Endothelial cell of umbilical vein (primary cell): ENCODE measurements around the gene ADA. TPM values are rescaled to one million over a fixed set of nuclear protein-coding genes. Genes with fewer than 3 reads are reported as not detected.

Experiments used
- BruUV-seq: library from RNA; stranded (reverse); fragments of 400-500 nt; replicated peaks from 2 replicates; lab custom pipeline; 2021; lab: Mats Ljungman, UMichigan
- CTCF ChIA-PET: fragments of 300-600, 350-600 bp; sonication (Branson Sonifier 250); formaldehyde crosslinking; loops from one replicate; lab custom pipeline; 2021; ENCODE audit warnings: antibody characterized with exemption, inconsistent platforms; lab: Charles Lee
- POLR2A ChIA-PET: fragments of 300-600, 350-600 bp; sonication (Branson Sonifier 250); formaldehyde crosslinking; loops from one replicate; lab custom pipeline; 2021; ENCODE audit warnings: antibody characterized with exemption, inconsistent platforms; lab: Charles Lee
- DNase-seq: peaks from one replicate; pipeline ENCODE4 v3.0.0-alpha.2; 2011; ENCODE audit warnings: low read depth, low spot score
- FAIRE-seq: peaks from 2 replicates; lab custom pipeline; 2011; peaks lifted over from hg19 to GRCh38; lab: Jason Lieb, UNC
- H2AFZ ChIP-seq: 2 replicates; pipeline ENCODE4 v1.6.0; 2012; ENCODE audit warnings: low read depth, low read length, control low read depth, inconsistent platforms
- H3K27ac ChIP-seq: 2 replicates; pipeline ENCODE4 v1.5.1; 2011; ENCODE audit warnings: low read depth, mild to moderate bottlenecking, control low read depth, low read length, moderate library complexity; ENCODE audit not compliant: insufficient read depth
- H3K27me3 ChIP-seq, 2 experiments: 2 replicates each; pipeline versions ENCODE4 v1.6.0 to v1.6.1; 2011; ENCODE audit warnings: low read length in 2 of 2, mixed read lengths in 1 of 2; ENCODE audit not compliant: control insufficient read depth in 2 of 2, insufficient read depth in 2 of 2
- H3K36me3 ChIP-seq, 2 experiments: 2 replicates in 1 of 2; 3 replicates in 1 of 2; pipeline ENCODE4 v1.5.1; 2011; ENCODE audit warnings: low read length in 2 of 2, mild to moderate bottlenecking in 1 of 2, moderate library complexity in 1 of 2; ENCODE audit not compliant: control insufficient read depth in 2 of 2, insufficient read depth in 2 of 2; ENCODE audit errors: extremely low read depth in 1 of 2
- H3K4me1 ChIP-seq: 3 replicates; pipeline ENCODE4 v1.5.1; 2011; ENCODE audit warnings: mild to moderate bottlenecking, low read length; ENCODE audit not compliant: control insufficient read depth, insufficient read depth; ENCODE audit errors: extremely low read depth
- H3K4me2 ChIP-seq: 2 replicates; pipeline ENCODE4 v1.6.1; 2011; ENCODE audit warnings: low read length, control low read depth, mixed read lengths; ENCODE audit not compliant: insufficient read depth
- H3K4me3 ChIP-seq, 3 experiments: fragments of 200-600 bp in 1 of 3; sonication (generic), shearing (Covaris generic) in 1 of 3; replicated peaks in 1 of 3; 2 replicates each; pipeline ENCODE4 v1.5.1; 2011 to 2016; ENCODE audit warnings: control low read depth in 3 of 3, low read length in 3 of 3, mild to moderate bottlenecking in 2 of 3, inconsistent platforms in 1 of 3, low read depth in 1 of 3, moderate library complexity in 1 of 3; ENCODE audit not compliant: insufficient read depth in 1 of 3
- H3K79me2 ChIP-seq: 2 replicates; pipeline ENCODE4 v1.6.0; 2012; ENCODE audit warnings: low read length, inconsistent platforms; ENCODE audit not compliant: control insufficient read depth, insufficient read depth
- H3K9ac ChIP-seq: replicated peaks from 2 replicates; pipeline ENCODE3; 2011; ENCODE audit warnings: low read length, control low read depth; ENCODE audit not compliant: insufficient read depth; ENCODE audit errors: extremely low read depth
- H3K9me1 ChIP-seq: replicated peaks from 3 replicates; pipeline ENCODE4 v1.6.0; 2011; ENCODE audit warnings: mild to moderate bottlenecking, low read length; ENCODE audit not compliant: control insufficient read depth, insufficient read depth; ENCODE audit errors: extremely low read depth
- H3K9me3 ChIP-seq: replicated peaks from 2 replicates; pipeline ENCODE4 v1.5.1; 2012; ENCODE audit warnings: low read length, inconsistent platforms; ENCODE audit not compliant: control insufficient read depth, insufficient read depth
- H4K20me1 ChIP-seq: replicated peaks from 2 replicates; pipeline ENCODE3; 2011; ENCODE audit warnings: mild to moderate bottlenecking, low read length; ENCODE audit not compliant: control insufficient read depth, insufficient read depth; ENCODE audit errors: extremely low read depth
- CTCF ChIP-seq, 2 donors: IDR thresholded peaks; 1 replicate in 1 of 2; 2 replicates in 1 of 2; pipeline ENCODE4 v1.5.1; 2011; ENCODE audit warnings: low read length in 2 of 2, mild to moderate bottlenecking in 2 of 2, moderate library complexity in 2 of 2, control low read depth in 1 of 2, inconsistent platforms in 1 of 2, low read depth in 1 of 2; ENCODE audit not compliant: insufficient read depth in 1 of 2; ENCODE audit errors: extremely low read depth in 1 of 2
- EZH2 ChIP-seq: IDR thresholded peaks from 2 replicates; pipeline ENCODE4 v1.6.1; 2012; ENCODE audit warnings: borderline replicate concordance, low read depth, mild to moderate bottlenecking, moderate library complexity, low read length, inconsistent platforms; ENCODE audit not compliant: severe bottlenecking
- FOS ChIP-seq: IDR thresholded peaks from 2 replicates; pipeline ENCODE4 v1.6.1; 2011; ENCODE audit warnings: mild to moderate bottlenecking, low read length, moderate library complexity, borderline replicate concordance; ENCODE audit not compliant: insufficient read depth
- GATA2 ChIP-seq: IDR thresholded peaks from 2 replicates; pipeline ENCODE4 v1.7.0; 2011; ENCODE audit warnings: low read depth, mild to moderate bottlenecking, moderate library complexity, mixed read lengths, low read length; ENCODE audit not compliant: insufficient read length, insufficient read depth
- JUN ChIP-seq: IDR thresholded peaks from 2 replicates; pipeline ENCODE4 v1.6.1; 2011; ENCODE audit warnings: borderline replicate concordance, low read depth; ENCODE audit not compliant: insufficient read length, insufficient read depth
- MAX ChIP-seq: IDR thresholded peaks from 2 replicates; pipeline ENCODE4 v1.6.1; 2011; ENCODE audit not compliant: insufficient read depth, insufficient read length
- MYC ChIP-seq: IDR thresholded peaks from one replicate; pipeline ENCODE4 v1.6.1; 2011; ENCODE audit warnings: mild to moderate bottlenecking, low read depth, low read length
- POLR2A ChIP-seq: IDR thresholded peaks from 2 replicates; pipeline ENCODE4 v1.6.1; 2012; ENCODE audit warnings: low read depth, mild to moderate bottlenecking, control low read depth, low read length
- POLR2AphosphoS5 ChIP-seq: IDR thresholded peaks from 2 replicates; pipeline ENCODE4 v1.6.1; 2012; ENCODE audit warnings: low read depth, mild to moderate bottlenecking, control low read depth, low read length, moderate library complexity; ENCODE audit not compliant: insufficient read depth
- dilution Hi-C: fragments of 300-500 bp; cut with MboI; formaldehyde crosslinking; loops from one replicate; pipeline ENCODE4 v1.15.0; 2019; ENCODE audit warnings: low sequenced_read_pairs; ENCODE audit not compliant: extremely low pct_ligation_motif_present
- intact Hi-C: fragments of 100-400 bp; cut with micrococcal nuclease; formaldehyde crosslinking; loops from one replicate; pipeline ENCODE4 v1.10.0; 2022
- polyA plus RNA-seq, 4 experiments: library from polyadenylated mRNA; depleted of rRNA in 3 of 4; stranded (reverse) in 3 of 4; unstranded in 1 of 4; fragments of >200 nt; gene quantifications; 2 replicates each; pipeline versions ENCODE4 v1.2.1 to v1.2.3, GENCODE V29; 2011 to 2012; ENCODE audit warnings: missing spikeins in 1 of 4
- total RNA-seq: library from RNA; stranded (reverse); gene quantifications from 2 replicates; pipeline ENCODE4 v1.2.3, GENCODE V29; 2021

The ADA gene
- total and polyA plus RNA-seq, 2 donors (not counting 3 experiments of a cell fraction or from before 2014, with no cell fraction given): 26.3 to 33.1 TPM

GRCh38 chr20:44576297-44576696 lies 75.2 kb downstream of the ADA start:
- FAIRE-seq: no peak
- H3K9ac ChIP-seq: peak overlapping the region; percentile 26
- ChIA-PET POLR2A (interaction anchor here (0.6 kb wide), 1 partner anchor 32 kb away, joined by 3 read pairs; no protein-coding TSS in a partner anchor), CTCF (interaction anchor here (0.6 to 4.1 kb wide), 17 partner anchors 11 to 107 kb away, joined by 3 to 58 read pairs (median 6); partner anchors contain the start of gene SERINC3)
- TF ChIP-seq POLR2AphosphoS5 (no peak), CTCF (IDR thresholded peaks at IDR 0.05; ENCODE audit: extremely low read depth in 1 of 2, insufficient read depth in 1 of 2, low read depth in 1 of 2, low read length in 2 of 2) (peak; percentile 35 to 51)
- peak overlapping the region; percentile 61 for H3K27ac ChIP-seq
- H4K20me1 ChIP-seq: no peaks in the 10 kb centered on the region
- H3K9me3 ChIP-seq: no peaks in the 10 kb centered on the region
- H3K4me2 ChIP-seq: no peak overlapping the region
- dilution Hi-C loops: no loop called here
- no peak overlapping the region for H3K4me3 ChIP-seq
- intact Hi-C loops: loop anchor here (1.0 kb wide), 2 partner anchors 34 to 157 kb away; no protein-coding TSS in a partner anchor
- no peaks in the 10 kb centered on the region for H3K27me3 ChIP-seq
- peaks cover 16% of the 10 kb centered on the region for H3K79me2 ChIP-seq
- no TSS peak for BruUV-seq
- H3K4me1 ChIP-seq: peaks cover 53% of the 10 kb centered on the region
- H3K9me1 ChIP-seq: no peaks in the 10 kb centered on the region
- DNase-seq: peak; percentile 76
- H3K36me3 ChIP-seq: no peaks in the 10 kb centered on the region
- H2AFZ ChIP-seq: peak overlapping the region; percentile 1

GRCh38 chr20:44574372-44574771 lies 77.1 kb downstream of the ADA start:
- Histone ChIP-seq H3K27ac (no peak overlapping the region), H3K36me3 (no peaks in the 10 kb centered on the region), H3K9me3 (no peaks in the 10 kb centered on the region), H3K4me3 (no peak overlapping the region), H3K9me1 (no peaks in the 10 kb centered on the region), H3K27me3 (no peaks in the 10 kb centered on the region), H4K20me1 (no peaks in the 10 kb centered on the region), H3K79me2 (peaks cover 10% of the 10 kb centered on the region), H3K4me2 (no peak overlapping the region), H2AFZ (no peak overlapping the region), H3K9ac (no peak overlapping the region), H3K4me1 (peaks cover 34% of the 10 kb centered on the region)
- DNase-seq: no peak
- no peak for TF ChIP-seq POLR2AphosphoS5
- no peak for TF ChIP-seq CTCF (IDR thresholded peaks at IDR 0.05; ENCODE audit: extremely low read depth in 1 of 2, insufficient read depth in 1 of 2, low read depth in 1 of 2, low read length in 2 of 2)
- TF ChIP-seq GATA2: no peak
- TF ChIP-seq MAX: no peak
- no peak for TF ChIP-seq EZH2
- no peak for TF ChIP-seq JUN
- TF ChIP-seq POLR2A: no peak
- TF ChIP-seq FOS: no peak
- TF ChIP-seq MYC: no peak
- CTCF ChIA-PET: interaction anchor here (4.1 kb wide), 1 partner anchor 35 kb away, joined by 58 read pairs; no protein-coding TSS in a partner anchor
- no TSS peak for BruUV-seq
- dilution Hi-C loops: no loop called here
- intact Hi-C loops: no loop called here
- POLR2A ChIA-PET: no interaction called here
- FAIRE-seq: no peak
